ENCODE results near the gene ZDHHC7.

Gene ZDHHC7

GRCh38 chr16:84931506-84931905 is 79.8 kb downstream of the ZDHHC7 start:
- Histone ChIP-seq H3K36me3 (replicated peaks) (no peaks in the 10 kb centered on the region), H3K4me3 (ENCODE audit: low read depth, low read length) (no peak overlapping the region), H3K27me3 (replicated peaks) (no peaks in the 10 kb centered on the region), H3K27ac (no peak overlapping the region)
- TF ChIP-seq, protein P1, sequence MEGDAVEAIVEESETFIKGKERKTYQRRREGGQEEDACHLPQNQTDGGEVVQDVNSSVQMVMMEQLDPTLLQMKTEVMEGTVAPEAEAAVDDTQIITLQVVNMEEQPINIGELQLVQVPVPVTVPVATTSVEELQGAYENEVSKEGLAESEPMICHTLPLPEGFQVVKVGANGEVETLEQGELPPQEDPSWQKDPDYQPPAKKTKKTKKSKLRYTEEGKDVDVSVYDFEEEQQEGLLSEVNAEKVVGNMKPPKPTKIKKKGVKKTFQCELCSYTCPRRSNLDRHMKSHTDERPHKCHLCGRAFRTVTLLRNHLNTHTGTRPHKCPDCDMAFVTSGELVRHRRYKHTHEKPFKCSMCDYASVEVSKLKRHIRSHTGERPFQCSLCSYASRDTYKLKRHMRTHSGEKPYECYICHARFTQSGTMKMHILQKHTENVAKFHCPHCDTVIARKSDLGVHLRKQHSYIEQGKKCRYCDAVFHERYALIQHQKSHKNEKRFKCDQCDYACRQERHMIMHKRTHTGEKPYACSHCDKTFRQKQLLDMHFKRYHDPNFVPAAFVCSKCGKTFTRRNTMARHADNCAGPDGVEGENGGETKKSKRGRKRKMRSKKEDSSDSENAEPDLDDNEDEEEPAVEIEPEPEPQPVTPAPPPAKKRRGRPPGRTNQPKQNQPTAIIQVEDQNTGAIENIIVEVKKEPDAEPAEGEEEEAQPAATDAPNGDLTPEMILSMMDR (IDR thresholded peaks at IDR 0.05; ENCODE audit: low read depth, low read length, missing control alignments) = no peak
- peak; percentile 14 for DNase-seq
- in situ Hi-C loops (cut with HindIII; ENCODE audit: low pct_ligation_motif_present, low sequenced_read_pairs) = no loop called here

- H3K27me3 ChIP-seq (replicated peaks) = no peaks in the 10 kb centered on the region
- H3K4me3 ChIP-seq (ENCODE audit: low read depth, low read length) = no peak overlapping the region
- in situ Hi-C loops (cut with HindIII; ENCODE audit: low pct_ligation_motif_present, low sequenced_read_pairs) = no loop called here
- no peaks in the 10 kb centered on the region for H3K36me3 ChIP-seq (replicated peaks)
- no peak overlapping the region for H3K27ac ChIP-seq
- TF ChIP-seq, protein P1 (IDR thresholded peaks at IDR 0.05; ENCODE audit: low read depth, low read length, missing control alignments) = no peak
- no peak for DNase-seq
These were observed 80.2 kb downstream of the ZDHHC7 start for GRCh38 chr16:84931107-84931494.

GRCh38 chr16:84930298-84931106 is 80.8 kb downstream of the ZDHHC7 start:
- TF ChIP-seq, protein P1 (IDR thresholded peaks at IDR 0.05; ENCODE audit: low read depth, low read length, missing control alignments) = no peak
- Histone ChIP-seq H3K4me3 (ENCODE audit: low read depth, low read length) (no peak overlapping the region), H3K27ac (no peak overlapping the region), H3K27me3 (replicated peaks) (no peaks in the 10 kb centered on the region), H3K36me3 (replicated peaks) (no peaks in the 10 kb centered on the region)
- no peak for DNase-seq
- in situ Hi-C loops (cut with HindIII; ENCODE audit: low pct_ligation_motif_present, low sequenced_read_pairs) = no loop called here

- no peak overlapping the region for H3K27ac ChIP-seq
- TF ChIP-seq, protein P1 (IDR thresholded peaks at IDR 0.05; ENCODE audit: low read depth, low read length, missing control alignments) = no peak
These were observed 81.7 kb downstream of the ZDHHC7 start for GRCh38 chr16:84929421-84930297.

GRCh38 chr16:84928679-84929420 is 82.5 kb downstream of the ZDHHC7 start:
- in situ Hi-C loops (cut with HindIII; ENCODE audit: low pct_ligation_motif_present, low sequenced_read_pairs) = no loop called here
- Histone ChIP-seq H3K27ac (no peak overlapping the region), H3K27me3 (replicated peaks) (no peaks in the 10 kb centered on the region), H3K4me3 (ENCODE audit: low read depth, low read length) (no peak overlapping the region), H3K36me3 (replicated peaks) (no peaks in the 10 kb centered on the region)
- TF ChIP-seq, protein P1 (IDR thresholded peaks at IDR 0.05; ENCODE audit: low read depth, low read length, missing control alignments) = no peak
- no peak for DNase-seq

More at GRCh38 chr16:84929421-84930297, 81.7 kb downstream of the ZDHHC7 start:
- no peak for DNase-seq
- Histone ChIP-seq H3K27me3 (replicated peaks) (no peaks in the 10 kb centered on the region), H3K4me3 (ENCODE audit: low read depth, low read length) (no peak overlapping the region), H3K36me3 (replicated peaks) (no peaks in the 10 kb centered on the region)
- in situ Hi-C loops (cut with HindIII; ENCODE audit: low pct_ligation_motif_present, low sequenced_read_pairs) = no loop called here

Measured in brain microvascular endothelial cell (primary cell).